ENCODE measurements around the gene ERC1.

The ERC1 gene

GRCh38 chr12:1362143-1362662 is 371.2 kb downstream of the ERC1 start:
- FAIRE-seq: no peak

- no peak for FAIRE-seq
Observed at GRCh38 chr12:1365703-1366102, 374.7 kb downstream of the ERC1 start.

- no peak for FAIRE-seq
Observed at GRCh38 chr12:1367331-1368291, 376.6 kb downstream of the ERC1 start.

GRCh38 chr12:1369460-1369859 is 378.4 kb downstream of the ERC1 start:
- FAIRE-seq: no peak

- no peak for FAIRE-seq
Observed at GRCh38 chr12:1369938-1370500, 379.0 kb downstream of the ERC1 start.

GRCh38 chr12:1373901-1374735 is 383.1 kb downstream of the ERC1 start:
- no peak for FAIRE-seq

- FAIRE-seq: no peak
Observed at GRCh38 chr12:1375323-1375722, 384.3 kb downstream of the ERC1 start.

- FAIRE-seq: no peak
Observed at GRCh38 chr12:1377117-1377516, 386.1 kb downstream of the ERC1 start.

- no peak for FAIRE-seq
Observed at GRCh38 chr12:1377681-1378080, 386.7 kb downstream of the ERC1 start.

- FAIRE-seq: no peak
Observed at GRCh38 chr12:1380171-1380851, 389.3 kb downstream of the ERC1 start.

GRCh38 chr12:1382151-1382550 is 391.1 kb downstream of the ERC1 start:
- no peak for FAIRE-seq

GRCh38 chr12:1382826-1383225 is 391.8 kb downstream of the ERC1 start:
- no peak for FAIRE-seq

- no peak for FAIRE-seq
Observed at GRCh38 chr12:1383758-1384157, 392.7 kb downstream of the ERC1 start.

- no peak for FAIRE-seq
Observed at GRCh38 chr12:1384910-1385309, 393.9 kb downstream of the ERC1 start.

GRCh38 chr12:1391722-1392121 is 400.7 kb downstream of the ERC1 start:
- no peak for FAIRE-seq

GRCh38 chr12:1395421-1395955 is 404.5 kb downstream of the ERC1 start:
- FAIRE-seq: no peak

GRCh38 chr12:1398673-1399072 is 407.6 kb downstream of the ERC1 start:
- no peak for FAIRE-seq

- FAIRE-seq: no peak
Observed at GRCh38 chr12:1401891-1402290, 410.9 kb downstream of the ERC1 start.

- no peak for FAIRE-seq
Observed at GRCh38 chr12:1403417-1403816, 412.4 kb downstream of the ERC1 start.

- FAIRE-seq: no peak
Observed at GRCh38 chr12:1405619-1406018, 414.6 kb downstream of the ERC1 start.

- FAIRE-seq: no peak
Observed at GRCh38 chr12:1410794-1411193, 419.8 kb downstream of the ERC1 start.

GRCh38 chr12:1413930-1414329 is 422.9 kb downstream of the ERC1 start:
- no peak for FAIRE-seq

Measured in A204.1 (cell line).